ENCODE measurements around the gene ABCB1.
"Not testable (repeated sequence)": the region's sequence is repeated elsewhere in the genome, so short reads cannot be mapped to it uniquely, and the experiment has no call there.

The ABCB1 gene

GRCh38 chr7:87574630-87575029, 26.1 kb downstream of the ABCB1 start:
- no peak for DNase-seq (ENCODE audit: low spot score)

GRCh38 chr7:87572513-87572912, 28.2 kb downstream of the ABCB1 start:
- not testable (repeated sequence) for DNase-seq (ENCODE audit: low spot score)

- DNase-seq (ENCODE audit: low spot score) = no peak
These were observed 30.5 kb downstream of the ABCB1 start for GRCh38 chr7:87570178-87570577.

GRCh38 chr7:87567052-87567451, 33.6 kb downstream of the ABCB1 start:
- DNase-seq (ENCODE audit: low spot score) = no peak

- no peak for DNase-seq (ENCODE audit: low spot score)
These were observed 34.3 kb downstream of the ABCB1 start for GRCh38 chr7:87566311-87566900.

- DNase-seq (ENCODE audit: low spot score) = no peak
These were observed 34.8 kb downstream of the ABCB1 start for GRCh38 chr7:87565877-87566276.

GRCh38 chr7:87564296-87564963, 36.3 kb downstream of the ABCB1 start:
- peak; percentile 11 for DNase-seq (ENCODE audit: low spot score)

- no peak for DNase-seq (ENCODE audit: low spot score)
These were observed 39.0 kb downstream of the ABCB1 start for GRCh38 chr7:87561702-87562101.

- DNase-seq (ENCODE audit: low spot score) = no peak
These were observed 39.6 kb downstream of the ABCB1 start for GRCh38 chr7:87561102-87561501.

- no peak for DNase-seq (ENCODE audit: low spot score)
These were observed 48.3 kb downstream of the ABCB1 start for GRCh38 chr7:87552351-87552900.

- no peak for DNase-seq (ENCODE audit: low spot score)
These were observed 52.4 kb downstream of the ABCB1 start for GRCh38 chr7:87548123-87548919.

- DNase-seq (ENCODE audit: low spot score) = no peak
These were observed 54.9 kb downstream of the ABCB1 start for GRCh38 chr7:87545760-87546159.

- DNase-seq (ENCODE audit: low spot score) = no peak
These were observed 57.1 kb downstream of the ABCB1 start for GRCh38 chr7:87543623-87544022.

- DNase-seq (ENCODE audit: low spot score) = no peak
These were observed 59.0 kb downstream of the ABCB1 start for GRCh38 chr7:87541648-87542047.

- DNase-seq (ENCODE audit: low spot score) = no peak
These were observed 62.6 kb downstream of the ABCB1 start for GRCh38 chr7:87538052-87538451.

- DNase-seq (ENCODE audit: low spot score) = no peak
These were observed 66.6 kb downstream of the ABCB1 start for GRCh38 chr7:87534072-87534471.

GRCh38 chr7:87530126-87530525, 70.6 kb downstream of the ABCB1 start:
- no peak for DNase-seq (ENCODE audit: low spot score)

GRCh38 chr7:87528730-87529129, 72.0 kb downstream of the ABCB1 start:
- DNase-seq (ENCODE audit: low spot score) = no peak

GRCh38 chr7:87518735-87519134, 81.9 kb downstream of the ABCB1 start:
- DNase-seq (ENCODE audit: low spot score) = no peak

GRCh38 chr7:87517891-87518290, 82.8 kb downstream of the ABCB1 start:
- no peak for DNase-seq (ENCODE audit: low spot score)

GRCh38 chr7:87517136-87517815, 83.4 kb downstream of the ABCB1 start:
- DNase-seq (ENCODE audit: low spot score) = no peak

- no peak for DNase-seq (ENCODE audit: low spot score)
These were observed 86.8 kb downstream of the ABCB1 start for GRCh38 chr7:87513735-87514335.
